ENCODE data around the gene DNAH3.

The DNAH3 gene

GRCh38 chr16:21190599-21190998 is 40.0 kb upstream of the DNAH3 start:
- Histone ChIP-seq H4K20me1 (ENCODE audit: insufficient read depth, low read length, poor library complexity, severe bottlenecking) (no peaks in the 10 kb centered on the region), H3K9me2 (replicated peaks; ENCODE audit: low read depth, low read length) (no peaks in the 10 kb centered on the region), H3F3A (ENCODE audit: low read depth) (no peaks in the 10 kb centered on the region), H3K4me3 (ENCODE audit: low read length, poor library complexity, severe bottlenecking) (no peak overlapping the region), H3K9ac (ENCODE audit: low read depth, low read length, poor library complexity, severe bottlenecking) (no peak overlapping the region), H2AFZ (ENCODE audit: low read length) (no peak overlapping the region), H3K79me2 (ENCODE audit: insufficient read depth, low read length) (no peaks in the 10 kb centered on the region), H3K4me1 (ENCODE audit: insufficient read depth, low read length, poor library complexity, severe bottlenecking) (no peaks in the 10 kb centered on the region), H3K27me3 (ENCODE audit: insufficient read depth, low read length, poor library complexity, severe bottlenecking) (no peaks in the 10 kb centered on the region), H3K36me3 (ENCODE audit: insufficient read depth, low read length) (no peaks in the 10 kb centered on the region), H3K4me2 (ENCODE audit: low read depth, low read length, poor library complexity, severe bottlenecking) (no peak overlapping the region), H3K9me3 (ENCODE audit: insufficient read depth, low read depth, low read length) (no peaks in the 10 kb centered on the region)
- TF ChIP-seq EZH2phosphoT487 (IDR thresholded peaks at IDR 0.05; ENCODE audit: borderline replicate concordance) (no peak), CTCF (conservative IDR thresholded peaks at IDR 0.05; ENCODE audit: low read length) (no peak)

GRCh38 chr16:21190013-21190412 is 39.4 kb upstream of the DNAH3 start:
- Histone ChIP-seq H2AFZ (ENCODE audit: low read length) (no peak overlapping the region), H3K4me2 (ENCODE audit: low read depth, low read length, poor library complexity, severe bottlenecking) (no peak overlapping the region), H3K9ac (ENCODE audit: low read depth, low read length, poor library complexity, severe bottlenecking) (no peak overlapping the region), H3K36me3 (ENCODE audit: insufficient read depth, low read length) (no peaks in the 10 kb centered on the region), H3F3A (ENCODE audit: low read depth) (no peaks in the 10 kb centered on the region), H3K9me2 (replicated peaks; ENCODE audit: low read depth, low read length) (no peaks in the 10 kb centered on the region), H3K4me3 (ENCODE audit: low read length, poor library complexity, severe bottlenecking) (no peak overlapping the region), H3K9me3 (ENCODE audit: insufficient read depth, low read depth, low read length) (no peaks in the 10 kb centered on the region), H4K20me1 (ENCODE audit: insufficient read depth, low read length, poor library complexity, severe bottlenecking) (no peaks in the 10 kb centered on the region), H3K4me1 (ENCODE audit: insufficient read depth, low read length, poor library complexity, severe bottlenecking) (no peaks in the 10 kb centered on the region), H3K79me2 (ENCODE audit: insufficient read depth, low read length) (no peaks in the 10 kb centered on the region), H3K27me3 (ENCODE audit: insufficient read depth, low read length, poor library complexity, severe bottlenecking) (no peaks in the 10 kb centered on the region)
- no peak for TF ChIP-seq CTCF (conservative IDR thresholded peaks at IDR 0.05; ENCODE audit: low read length)
- TF ChIP-seq EZH2phosphoT487 (IDR thresholded peaks at IDR 0.05; ENCODE audit: borderline replicate concordance): no peak

- H3K9ac ChIP-seq (ENCODE audit: low read depth, low read length, poor library complexity, severe bottlenecking): no peak overlapping the region
- H3K36me3 ChIP-seq (ENCODE audit: insufficient read depth, low read length): no peaks in the 10 kb centered on the region
- no peaks in the 10 kb centered on the region for H3K79me2 ChIP-seq (ENCODE audit: insufficient read depth, low read length)
- H3F3A ChIP-seq (ENCODE audit: low read depth): no peaks in the 10 kb centered on the region
- no peaks in the 10 kb centered on the region for H3K9me3 ChIP-seq (ENCODE audit: insufficient read depth, low read depth, low read length)
- H3K4me2 ChIP-seq (ENCODE audit: low read depth, low read length, poor library complexity, severe bottlenecking): no peak overlapping the region
- no peak overlapping the region for H3K4me3 ChIP-seq (ENCODE audit: low read length, poor library complexity, severe bottlenecking)
- H4K20me1 ChIP-seq (ENCODE audit: insufficient read depth, low read length, poor library complexity, severe bottlenecking): no peaks in the 10 kb centered on the region
- TF ChIP-seq CTCF (conservative IDR thresholded peaks at IDR 0.05; ENCODE audit: low read length) (no peak), EZH2phosphoT487 (IDR thresholded peaks at IDR 0.05; ENCODE audit: borderline replicate concordance) (no peak)
- no peaks in the 10 kb centered on the region for H3K4me1 ChIP-seq (ENCODE audit: insufficient read depth, low read length, poor library complexity, severe bottlenecking)
- no peaks in the 10 kb centered on the region for H3K9me2 ChIP-seq (replicated peaks; ENCODE audit: low read depth, low read length)
- H3K27me3 ChIP-seq (ENCODE audit: insufficient read depth, low read length, poor library complexity, severe bottlenecking): no peaks in the 10 kb centered on the region
- H2AFZ ChIP-seq (ENCODE audit: low read length): no peak overlapping the region
Observed at GRCh38 chr16:21189311-21189710, 38.7 kb upstream of the DNAH3 start.

Measured in Loucy (cell line).